Right cardiac atrium (tissue), 5 donors: ENCODE measurements around the gene COX8A. TPM values are rescaled to one million over a fixed set of nuclear protein-coding genes. Genes with fewer than 3 reads are reported as not detected.

Source experiments
- ATAC-seq, 2 donors: fragments of 200-7000 bp; cut with Tn5 transposase; one replicate each; pipeline versions ENCODE4 v1.8.0 to v1.9.1; 2020; ENCODE audit warnings: moderate library complexity in 2 of 2, mild to moderate bottlenecking in 1 of 2
- DNase-seq, 3 donors: peaks; one replicate each; pipeline ENCODE4 v3.0.0-alpha.2; 2020
- H3K27ac ChIP-seq: one replicate; pipeline ENCODE4 v1.5.1; 2013; ENCODE audit warnings: mild to moderate bottlenecking, low read length, control low read depth, moderate library complexity
- H3K27me3 ChIP-seq: one replicate; pipeline ENCODE4 v1.6.1; 2013; ENCODE audit not compliant: control insufficient read depth, insufficient read depth
- H3K4me1 ChIP-seq: one replicate; pipeline ENCODE4 v1.6.1; 2013; ENCODE audit warnings: low read length; ENCODE audit not compliant: control insufficient read depth, insufficient read depth
- H3K4me3 ChIP-seq: one replicate; pipeline ENCODE4 v1.5.1; 2013; ENCODE audit warnings: low read length, control low read depth
- H3K9me3 ChIP-seq: one replicate; pipeline ENCODE4 v1.6.1; 2013; ENCODE audit warnings: low read length; ENCODE audit not compliant: control insufficient read depth
- WGBS: extraction: QIAGEN DNeasy Blood & Tissue Kit; methylation state at CpG from one replicate; pipeline ENCODE4 v1.1.7; 2013; 5-methylcytosine and 5-hydroxymethylcytosine counted together
- intact Hi-C, 4 donors: fragments of 100-400 bp; cut with DNase I; formaldehyde crosslinking; loops; one replicate each; pipeline versions ENCODE4 v1.11.0 to v1.14.0; 2022 to 2023
- long read RNA-seq, 4 donors: library from polyadenylated mRNA; unstranded; transcript quantifications; one replicate each; pipeline ENCODE4 v2.0.0, GENCODE V29; 2020 to 2021
- polyA plus RNA-seq: library from polyadenylated mRNA; stranded (reverse); fragments of 200-250 nt; gene quantifications from one replicate; pipeline ENCODE4 v1.2.3, GENCODE V29; 2013
- total RNA-seq, 4 donors: library from RNA; stranded (reverse); fragmentation: NEBNext Ultra II Directional; extraction: Animal tissue kit (Norgen Biotek cat#: 25700); gene quantifications; one replicate each; pipeline ENCODE4 v1.2.1, GENCODE V29; 2021
- donor health status: healthy with polysubstance abuse.
- donor health status: DM: no; HTN: yes; CAD: no.
- donor health status: DM: no; HTN: no; CAD: no.
- donor health status: DM: no; HTN: yes; CAD: no; lungs with severe emphysema.
- donor health status: DM: yes; HTN: yes; CAD: no.

COX8A gene
- total RNA-seq (100 to 1,000 TPM; 726 to 908 (median 798) TPM), polyA plus RNA-seq (2,526 TPM)
- long read RNA-seq, donor 1, transcript COX8A-201 (2 exons, 507 nt), result major isoform, 266 of 267 reads
- long read RNA-seq, donor 1, partial matches to known transcripts, result 1 of 267 reads
- long read RNA-seq, donor 1, other reads (novel, unspliced or antisense), result 0 of 267 reads
- long read RNA-seq, donor 2, transcript COX8A-201 (2 exons, 507 nt), result major isoform, 320 of 331 reads
- long read RNA-seq, donor 2, partial matches to known transcripts, result 11 of 331 reads
- long read RNA-seq, donor 2, other reads (novel, unspliced or antisense), result 0 of 331 reads
- long read RNA-seq, donor 3, transcript COX8A-201 (2 exons, 507 nt), result major isoform, 97 of 98 reads
- long read RNA-seq, donor 3, partial matches to known transcripts, result 0 of 98 reads
- long read RNA-seq, donor 3, other reads (novel, unspliced or antisense), result 1 of 98 reads
- long read RNA-seq, donor 4, transcript COX8A-201 (2 exons, 507 nt), result major isoform, 184 of 193 reads
- long read RNA-seq, donor 4, partial matches to known transcripts, result 0 of 193 reads
- long read RNA-seq, donor 4, other reads (novel, unspliced or antisense), result 9 of 193 reads

DNA sequence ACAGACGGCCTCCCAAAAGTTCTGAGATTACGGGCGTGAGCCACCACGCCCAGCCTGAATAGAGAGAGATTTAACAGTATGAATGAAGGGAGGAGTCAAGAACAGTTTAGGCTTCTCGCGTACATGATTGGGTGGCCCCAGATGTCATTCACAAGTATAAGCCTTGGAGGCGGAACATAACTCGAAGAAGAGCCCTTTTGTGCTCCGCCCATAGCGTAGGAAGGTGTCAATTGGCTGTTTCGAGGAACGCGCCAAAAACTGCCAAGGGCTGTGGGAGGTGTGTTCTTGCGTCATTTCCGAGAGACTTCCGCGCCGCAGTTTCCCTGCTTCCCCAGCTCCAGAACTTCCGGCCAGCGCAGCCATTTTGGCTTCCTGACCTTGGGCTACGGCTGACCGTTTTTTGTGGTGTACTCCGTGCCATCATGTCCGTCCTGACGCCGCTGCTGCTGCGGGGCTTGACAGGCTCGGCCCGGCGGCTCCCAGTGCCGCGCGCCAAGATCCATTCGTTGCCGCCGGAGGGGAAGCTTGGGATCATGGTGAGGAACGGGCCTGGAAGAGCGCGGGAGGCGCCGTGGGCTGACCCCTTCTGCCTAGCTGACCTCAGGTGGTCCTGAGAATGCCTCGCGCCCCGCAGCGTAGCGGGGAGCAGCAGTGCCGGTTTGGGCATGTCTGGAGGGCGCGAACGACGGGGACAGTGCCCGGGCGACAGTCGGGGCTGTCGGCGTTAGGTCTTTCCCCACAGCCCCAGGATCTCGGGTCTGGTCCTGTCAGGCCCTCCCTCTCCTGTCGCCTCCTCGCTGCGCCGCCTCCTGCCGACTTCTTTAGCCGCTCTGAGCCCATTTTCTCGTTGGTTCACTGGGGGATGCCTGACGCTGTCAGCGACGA lies at the start of gene COX8A:
TSS of gene COX8A (plus strand) at position 362 of the 885 bp plus-strand sequence. CDS start at position 423, 61 bp downstream.
- under 1% methylated on average over 67 of the region's 67 CpGs for WGBS

DNA sequence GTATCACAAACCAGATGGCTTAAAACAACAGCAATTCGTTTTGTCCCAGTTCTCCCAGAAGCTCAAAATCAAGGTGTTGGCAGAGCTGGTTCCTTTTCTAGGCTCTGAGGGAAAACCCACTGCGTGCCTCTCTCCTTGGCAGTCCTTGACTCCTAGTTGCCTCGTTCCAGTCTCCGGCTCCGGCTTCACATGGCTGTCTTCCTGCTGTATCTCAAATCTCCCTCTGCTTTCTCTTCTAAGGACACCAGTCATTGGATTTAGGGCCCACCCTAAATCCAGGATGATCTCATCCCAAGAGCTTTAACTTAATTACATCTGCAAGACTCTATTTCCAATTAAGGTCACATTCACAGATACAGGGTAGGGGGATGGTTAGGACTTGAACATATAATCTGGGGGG lies 44.8 kb upstream of the COX8A start:
- no peaks in the 10 kb centered on the region for H3K9me3 ChIP-seq
- no peak overlapping the region for H3K27ac ChIP-seq
- no peaks in the 10 kb centered on the region for H3K27me3 ChIP-seq
- no peaks in the 10 kb centered on the region for H3K4me1 ChIP-seq
- DNase-seq (no peak), ATAC-seq (no peak)
- H3K4me3 ChIP-seq, result no peak overlapping the region
- intact Hi-C loops, result no loop called here
- 83% methylated on average over 5 of the region's 5 CpGs for WGBS

More for the DNA sequence above, at the start of gene COX8A:
- peak within 1 kb of the TSS; percentile 75 for H3K4me3 ChIP-seq
- peak within 1 kb of the TSS; percentile 98 for H3K27ac ChIP-seq
- H3K4me1 ChIP-seq, result no peaks in the 10 kb centered on the region
- H3K9me3 ChIP-seq, result no peaks in the 10 kb centered on the region
- intact Hi-C loops, result no loop called here
- DNase-seq (peak; percentile 97 to 98 (median 97)), ATAC-seq (peak; percentile 97)
- no peaks in the 10 kb centered on the region for H3K27me3 ChIP-seq

GRCh38 chr11:63931045-63931444 lies 43.4 kb upstream of the COX8A start:
- intact Hi-C loops, result no loop called here
- H3K4me3 ChIP-seq, result no peak overlapping the region
- no peaks in the 10 kb centered on the region for H3K27me3 ChIP-seq
- H3K4me1 ChIP-seq, result no peaks in the 10 kb centered on the region
- H3K9me3 ChIP-seq, result no peaks in the 10 kb centered on the region
- no peak for DNase-seq
- H3K27ac ChIP-seq, result no peak overlapping the region
- ATAC-seq, result no peak
- WGBS, result 68% methylated on average over 6 of the region's 6 CpGs

DNA sequence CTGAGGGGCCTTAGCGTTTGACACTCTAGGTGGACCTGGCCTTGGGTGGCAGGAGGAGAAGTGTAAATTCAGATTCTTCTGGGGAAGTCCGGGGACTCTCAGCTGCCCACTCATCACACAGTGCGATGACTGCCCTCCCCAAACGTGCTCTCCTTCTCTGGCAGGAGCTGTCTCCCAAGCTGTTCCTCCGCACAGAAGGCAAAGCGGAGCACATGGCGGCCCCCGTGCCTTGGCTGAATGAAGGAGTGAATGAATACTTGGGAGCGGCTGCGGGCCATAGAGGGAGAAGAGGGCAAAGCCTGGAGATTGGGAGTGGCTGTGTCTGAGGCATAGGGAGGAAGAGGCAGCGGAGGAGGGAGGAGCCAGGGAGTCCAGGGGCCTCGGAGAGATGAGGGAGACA lies 42.5 kb upstream of the COX8A start:
- Histone ChIP-seq H3K9me3 (no peaks in the 10 kb centered on the region), H3K4me3 (no peak overlapping the region), H3K27ac (no peak overlapping the region), H3K4me1 (no peaks in the 10 kb centered on the region), H3K27me3 (no peaks in the 10 kb centered on the region)
- ATAC-seq (no peak), DNase-seq (peak in 1 of 3 donors; percentile 44)
- 80% methylated on average over 12 of the region's 12 CpGs for WGBS
- intact Hi-C loops, result no loop called here

DNA sequence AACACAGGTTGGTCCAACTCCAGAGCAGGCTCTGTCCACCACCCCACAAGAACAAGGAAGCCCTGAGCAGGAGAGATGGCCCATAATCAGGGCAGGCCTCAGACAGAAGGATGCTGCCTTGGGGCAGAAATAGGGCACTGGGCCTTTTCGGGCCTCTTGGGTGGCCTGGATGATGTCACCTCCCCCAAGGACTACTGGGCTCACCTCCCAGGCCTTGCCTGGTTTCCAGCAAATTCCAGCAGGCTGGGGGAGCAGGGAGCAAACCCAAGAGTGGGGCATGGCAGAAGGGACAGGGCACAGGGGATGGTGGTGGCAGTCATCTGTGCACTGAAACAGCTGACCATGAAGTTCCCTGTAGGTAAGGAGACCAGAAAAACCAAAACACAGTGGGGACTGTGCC lies 41.0 kb upstream of the COX8A start:
- no peak for DNase-seq
- no peak for ATAC-seq
- H3K4me3 ChIP-seq, result no peak overlapping the region
- no peaks in the 10 kb centered on the region for H3K27me3 ChIP-seq
- H3K4me1 ChIP-seq, result no peaks in the 10 kb centered on the region
- H3K9me3 ChIP-seq, result no peaks in the 10 kb centered on the region
- WGBS, result 53% methylated on average over 1 of the region's 1 CpG
- H3K27ac ChIP-seq, result no peak overlapping the region
- intact Hi-C loops, result no loop called here

DNA sequence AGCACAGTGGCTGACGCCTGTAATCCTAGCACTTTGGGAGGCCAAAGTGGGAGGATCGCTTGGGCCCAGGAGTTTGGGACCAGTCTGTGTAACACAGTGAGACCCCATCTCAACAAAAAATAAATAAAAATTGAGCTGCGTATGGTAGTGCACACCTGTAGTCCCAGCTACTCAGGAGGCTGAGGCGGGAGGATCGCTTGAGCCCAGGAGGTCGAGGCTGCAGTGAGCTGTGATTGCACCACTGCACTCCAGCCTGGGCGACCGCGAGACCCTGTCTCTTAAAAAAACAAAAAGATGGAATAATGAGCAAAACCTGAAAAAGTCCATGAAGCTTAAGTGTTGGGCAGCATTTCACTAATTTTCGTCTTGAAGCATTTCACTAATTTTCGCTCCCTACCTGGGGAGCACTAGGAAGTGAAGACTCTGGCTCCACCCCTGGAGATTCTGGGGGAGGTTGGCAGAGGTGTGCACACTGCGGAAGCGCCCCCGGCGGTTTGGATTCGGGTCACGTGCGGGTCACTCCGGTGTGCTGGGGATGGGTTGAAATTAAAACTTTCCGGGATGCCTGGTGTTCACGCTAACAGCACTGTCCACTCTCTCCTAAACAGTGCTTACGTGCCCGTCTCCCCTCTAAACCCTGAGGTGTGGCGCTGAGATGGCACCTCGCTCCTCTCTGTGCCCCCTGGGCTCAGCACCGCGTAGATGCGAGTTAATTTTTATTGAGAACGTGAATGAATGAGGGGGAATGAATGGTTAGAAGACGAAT lies 36.5 kb upstream of the COX8A start:
- ATAC-seq, result peak; percentile 6 to 28
- H3K9me3 ChIP-seq, result no peaks in the 10 kb centered on the region
- WGBS, result 26% methylated on average over 30 of the region's 30 CpGs

DNA sequence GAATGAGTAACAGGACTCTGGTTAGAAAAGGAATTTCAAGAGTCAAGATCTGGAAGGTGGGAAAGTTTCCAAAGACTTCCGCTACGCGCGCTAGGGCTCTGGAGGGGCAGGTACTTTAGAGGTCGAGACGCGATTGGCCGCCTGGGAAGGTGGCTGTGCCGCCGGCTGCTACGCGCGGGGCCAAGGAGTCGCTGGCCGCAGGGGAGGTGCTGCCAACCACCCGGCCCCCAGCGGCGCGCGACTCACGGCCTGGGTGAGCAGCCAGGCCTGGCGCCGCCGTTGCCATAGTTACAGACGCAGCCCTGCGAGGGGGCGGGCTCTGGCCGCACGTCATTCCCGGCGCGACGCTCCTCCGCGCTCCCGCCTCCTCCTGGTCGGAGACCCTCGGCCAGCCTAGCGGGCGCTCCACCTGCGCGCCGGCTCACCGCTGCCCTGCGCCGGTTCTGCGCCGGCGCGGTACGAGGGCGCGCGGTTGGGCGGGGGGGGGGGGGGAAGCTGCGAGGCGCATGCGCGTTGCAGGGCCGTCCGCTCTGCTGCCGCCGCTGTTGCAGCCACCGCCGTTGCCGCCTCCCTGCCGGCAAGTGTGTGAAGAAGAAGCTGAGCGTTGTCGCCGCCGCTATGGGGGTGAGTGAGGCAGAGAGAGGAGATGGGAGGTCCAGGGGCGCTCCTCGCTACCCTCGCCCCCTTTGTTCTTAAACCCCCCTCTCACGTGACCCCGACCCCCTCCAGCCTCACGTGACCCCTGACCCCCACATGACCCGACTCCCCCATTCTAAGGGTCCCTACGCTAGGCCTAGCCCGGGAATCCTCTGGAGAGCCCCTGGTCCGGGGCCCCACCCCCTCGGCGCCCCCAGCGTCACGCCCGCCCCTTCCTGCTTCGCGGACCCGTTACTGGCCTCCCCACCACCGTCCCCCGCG lies 35.7 kb upstream of the COX8A start, which contains the start of gene NAA40:
TSS of gene NAA40 (plus strand) at position 524 of the 918 bp plus-strand sequence. CDS start at position 619, 95 bp downstream.
- intact Hi-C loops, result no loop called here
- Histone ChIP-seq H3K27me3 (no peaks in the 10 kb centered on the region), H3K4me3 (peak within 1 kb of the TSS; percentile 82), H3K9me3 (no peaks in the 10 kb centered on the region), H3K27ac (peak within 1 kb of the TSS; percentile 74), H3K4me1 (no peaks in the 10 kb centered on the region)
- ATAC-seq (peak; percentile 96 to 97), DNase-seq (peak; percentile 92 to 96 (median 96))
- under 1% methylated on average over 83 of the region's 92 CpGs for WGBS

More for the DNA sequence above, 36.5 kb upstream of the COX8A start:
- Histone ChIP-seq H3K27ac (peak overlapping the region; percentile 54), H3K27me3 (no peaks in the 10 kb centered on the region), H3K4me1 (no peaks in the 10 kb centered on the region), H3K4me3 (peak overlapping the region; percentile 82)
- intact Hi-C loops, result no loop called here
- DNase-seq, result peak in 2 of 3 donors; percentile 52 to 62

DNA sequence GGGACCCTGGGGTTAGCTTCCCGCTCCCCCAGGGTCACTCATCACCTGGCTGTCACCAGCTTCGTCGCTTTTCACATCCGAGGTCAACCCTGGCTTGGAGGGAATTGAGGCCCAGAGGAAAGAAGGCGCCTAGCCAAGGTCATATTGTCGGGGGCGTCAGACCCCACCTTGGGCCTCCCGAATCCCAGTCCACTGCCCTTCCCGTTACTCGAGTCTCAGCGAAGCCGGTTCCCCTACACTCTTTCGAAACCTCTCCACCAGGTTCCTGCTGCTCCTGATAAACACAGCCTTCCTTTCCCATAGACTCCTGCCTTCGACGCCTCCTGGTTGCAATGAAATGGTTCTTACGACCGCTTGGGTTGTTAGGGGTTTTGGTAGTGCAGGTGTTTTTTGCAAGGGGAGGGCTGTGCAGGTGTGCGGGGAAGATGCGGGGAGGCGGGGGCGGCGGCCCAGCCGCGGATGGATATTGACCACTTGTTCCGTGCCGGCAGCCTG lies 35.0 kb upstream of the COX8A start:
- intact Hi-C loops, result no loop called here
- H3K27ac ChIP-seq, result peak overlapping the region; percentile 74
- H3K4me3 ChIP-seq, result peak overlapping the region; percentile 82
- ATAC-seq, result peak in 1 of 2 donors; percentile 1
- no peaks in the 10 kb centered on the region for H3K27me3 ChIP-seq
- no peaks in the 10 kb centered on the region for H3K9me3 ChIP-seq
- DNase-seq, result peak in 1 of 3 donors; percentile 49
- no peaks in the 10 kb centered on the region for H3K4me1 ChIP-seq
- WGBS, result 4% methylated on average over 26 of the region's 26 CpGs

DNA sequence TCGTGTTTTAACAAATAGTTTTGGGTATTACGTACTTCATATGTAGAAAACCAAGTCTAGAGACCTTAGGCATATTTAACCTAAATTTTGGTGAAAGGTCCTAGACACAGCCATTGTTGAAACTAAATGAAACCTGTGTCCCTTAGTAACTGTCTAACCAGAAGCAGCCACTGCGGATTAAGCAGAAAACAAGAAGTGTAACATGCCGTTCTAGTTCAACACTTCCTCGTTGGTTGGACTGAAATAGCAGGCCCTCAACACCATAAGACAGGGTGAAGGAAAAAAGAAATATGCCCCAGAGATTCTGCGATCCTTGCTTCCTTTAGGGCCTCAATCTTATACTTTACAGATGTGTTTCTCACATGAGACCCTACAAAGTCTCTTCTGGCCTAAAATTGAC lies 33.6 kb upstream of the COX8A start:
- H3K4me3 ChIP-seq, result no peak overlapping the region
- no peak for ATAC-seq
- no peaks in the 10 kb centered on the region for H3K4me1 ChIP-seq
- DNase-seq, result no peak
- H3K9me3 ChIP-seq, result no peaks in the 10 kb centered on the region
- no peak overlapping the region for H3K27ac ChIP-seq
- intact Hi-C loops, result loop anchor here in 1 of 4 donors (10.0 kb wide), 1 partner anchor 176 kb away; the partner anchor contains the start of gene ZFTA
- H3K27me3 ChIP-seq, result no peaks in the 10 kb centered on the region
- 65% methylated on average over 6 of the region's 6 CpGs for WGBS
